ENCODE results near the gene CDCP2.

CDCP2 gene

DNA sequence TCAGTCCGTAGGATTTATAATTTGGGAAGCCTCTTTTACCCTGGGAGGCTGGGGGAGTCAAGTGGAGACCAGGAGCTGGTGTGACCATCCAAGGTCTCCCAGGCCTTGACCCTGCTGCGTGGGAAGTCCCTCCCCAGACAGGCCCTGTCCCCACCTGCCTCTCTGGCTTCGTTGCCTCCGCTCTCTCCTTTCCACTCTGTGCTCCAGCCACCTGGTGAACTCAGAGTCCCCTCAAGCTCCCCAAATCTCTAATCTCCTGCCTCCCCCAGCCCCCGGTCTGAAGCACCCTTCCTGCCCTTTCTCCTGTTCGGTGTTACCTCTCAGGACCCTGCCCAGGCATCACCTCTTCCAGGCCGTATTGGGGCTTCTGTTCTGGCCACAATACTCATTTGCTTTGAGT is 27.9 kb downstream of the CDCP2 start:
- Histone ChIP-seq H3K27me3 (ENCODE audit: insufficient read depth, poor library complexity, severe bottlenecking) (no peaks in the 10 kb centered on the region), H3K4me3 (replicated peaks; ENCODE audit: insufficient read depth, low read length) (no peak overlapping the region), H3K27ac (replicated peaks) (no peak overlapping the region)
- TF ChIP-seq, protein P1, sequence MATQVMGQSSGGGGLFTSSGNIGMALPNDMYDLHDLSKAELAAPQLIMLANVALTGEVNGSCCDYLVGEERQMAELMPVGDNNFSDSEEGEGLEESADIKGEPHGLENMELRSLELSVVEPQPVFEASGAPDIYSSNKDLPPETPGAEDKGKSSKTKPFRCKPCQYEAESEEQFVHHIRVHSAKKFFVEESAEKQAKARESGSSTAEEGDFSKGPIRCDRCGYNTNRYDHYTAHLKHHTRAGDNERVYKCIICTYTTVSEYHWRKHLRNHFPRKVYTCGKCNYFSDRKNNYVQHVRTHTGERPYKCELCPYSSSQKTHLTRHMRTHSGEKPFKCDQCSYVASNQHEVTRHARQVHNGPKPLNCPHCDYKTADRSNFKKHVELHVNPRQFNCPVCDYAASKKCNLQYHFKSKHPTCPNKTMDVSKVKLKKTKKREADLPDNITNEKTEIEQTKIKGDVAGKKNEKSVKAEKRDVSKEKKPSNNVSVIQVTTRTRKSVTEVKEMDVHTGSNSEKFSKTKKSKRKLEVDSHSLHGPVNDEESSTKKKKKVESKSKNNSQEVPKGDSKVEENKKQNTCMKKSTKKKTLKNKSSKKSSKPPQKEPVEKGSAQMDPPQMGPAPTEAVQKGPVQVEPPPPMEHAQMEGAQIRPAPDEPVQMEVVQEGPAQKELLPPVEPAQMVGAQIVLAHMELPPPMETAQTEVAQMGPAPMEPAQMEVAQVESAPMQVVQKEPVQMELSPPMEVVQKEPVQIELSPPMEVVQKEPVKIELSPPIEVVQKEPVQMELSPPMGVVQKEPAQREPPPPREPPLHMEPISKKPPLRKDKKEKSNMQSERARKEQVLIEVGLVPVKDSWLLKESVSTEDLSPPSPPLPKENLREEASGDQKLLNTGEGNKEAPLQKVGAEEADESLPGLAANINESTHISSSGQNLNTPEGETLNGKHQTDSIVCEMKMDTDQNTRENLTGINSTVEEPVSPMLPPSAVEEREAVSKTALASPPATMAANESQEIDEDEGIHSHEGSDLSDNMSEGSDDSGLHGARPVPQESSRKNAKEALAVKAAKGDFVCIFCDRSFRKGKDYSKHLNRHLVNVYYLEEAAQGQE (IDR thresholded peaks at IDR 0.05; ENCODE audit: insufficient replicate concordance, low read depth): no peak
- TF ChIP-seq GABPA (IDR thresholded peaks at IDR 0.05; ENCODE audit: low read depth) (no peak), POLR2AphosphoS5 (IDR thresholded peaks at IDR 0.05; ENCODE audit: low read depth) (no peak), SPI1 (IDR thresholded peaks at IDR 0.05; ENCODE audit: borderline replicate concordance, low read depth) (no peak)
- TF ChIP-seq, protein P2, sequence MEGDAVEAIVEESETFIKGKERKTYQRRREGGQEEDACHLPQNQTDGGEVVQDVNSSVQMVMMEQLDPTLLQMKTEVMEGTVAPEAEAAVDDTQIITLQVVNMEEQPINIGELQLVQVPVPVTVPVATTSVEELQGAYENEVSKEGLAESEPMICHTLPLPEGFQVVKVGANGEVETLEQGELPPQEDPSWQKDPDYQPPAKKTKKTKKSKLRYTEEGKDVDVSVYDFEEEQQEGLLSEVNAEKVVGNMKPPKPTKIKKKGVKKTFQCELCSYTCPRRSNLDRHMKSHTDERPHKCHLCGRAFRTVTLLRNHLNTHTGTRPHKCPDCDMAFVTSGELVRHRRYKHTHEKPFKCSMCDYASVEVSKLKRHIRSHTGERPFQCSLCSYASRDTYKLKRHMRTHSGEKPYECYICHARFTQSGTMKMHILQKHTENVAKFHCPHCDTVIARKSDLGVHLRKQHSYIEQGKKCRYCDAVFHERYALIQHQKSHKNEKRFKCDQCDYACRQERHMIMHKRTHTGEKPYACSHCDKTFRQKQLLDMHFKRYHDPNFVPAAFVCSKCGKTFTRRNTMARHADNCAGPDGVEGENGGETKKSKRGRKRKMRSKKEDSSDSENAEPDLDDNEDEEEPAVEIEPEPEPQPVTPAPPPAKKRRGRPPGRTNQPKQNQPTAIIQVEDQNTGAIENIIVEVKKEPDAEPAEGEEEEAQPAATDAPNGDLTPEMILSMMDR (IDR thresholded peaks at IDR 0.05; ENCODE audit: insufficient read depth, low read length): no peak
- no peak for DNase-seq (ENCODE audit: low read depth in 1 of 2, low spot score in 1 of 2)

DNA sequence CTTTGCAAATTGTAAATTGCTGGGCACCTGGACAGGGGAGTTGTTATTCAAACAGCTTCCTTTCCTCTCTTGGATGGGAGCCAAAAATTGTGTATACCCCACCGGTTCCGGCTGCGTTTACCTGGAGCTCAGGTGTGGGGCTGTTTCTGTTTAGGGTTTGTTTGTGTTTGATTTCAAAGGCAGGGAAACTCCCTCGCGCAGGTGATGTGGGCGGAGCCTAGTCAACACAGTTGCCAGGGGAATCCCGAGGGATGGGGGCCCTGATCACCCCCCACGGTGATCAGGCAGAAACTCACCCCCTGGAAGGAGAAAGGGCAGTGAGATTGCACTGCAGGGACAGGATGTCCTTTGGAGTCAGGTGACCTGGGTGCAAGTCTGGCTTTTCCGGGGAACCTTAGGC is 28.3 kb downstream of the CDCP2 start:
- no peak overlapping the region for H3K4me3 ChIP-seq (replicated peaks; ENCODE audit: insufficient read depth, low read length)
- TF ChIP-seq GABPA (IDR thresholded peaks at IDR 0.05; ENCODE audit: low read depth) (no peak), SPI1 (IDR thresholded peaks at IDR 0.05; ENCODE audit: borderline replicate concordance, low read depth) (no peak), POLR2AphosphoS5 (IDR thresholded peaks at IDR 0.05; ENCODE audit: low read depth) (no peak)
- TF ChIP-seq, protein P1 (IDR thresholded peaks at IDR 0.05; ENCODE audit: insufficient replicate concordance, low read depth): no peak
- TF ChIP-seq, protein P2 (IDR thresholded peaks at IDR 0.05; ENCODE audit: insufficient read depth, low read length): no peak
- H3K27ac ChIP-seq (replicated peaks): no peak overlapping the region
- DNase-seq (ENCODE audit: low read depth in 1 of 2, low spot score in 1 of 2): no peak
- no peaks in the 10 kb centered on the region for H3K27me3 ChIP-seq (ENCODE audit: insufficient read depth, poor library complexity, severe bottlenecking)

DNA sequence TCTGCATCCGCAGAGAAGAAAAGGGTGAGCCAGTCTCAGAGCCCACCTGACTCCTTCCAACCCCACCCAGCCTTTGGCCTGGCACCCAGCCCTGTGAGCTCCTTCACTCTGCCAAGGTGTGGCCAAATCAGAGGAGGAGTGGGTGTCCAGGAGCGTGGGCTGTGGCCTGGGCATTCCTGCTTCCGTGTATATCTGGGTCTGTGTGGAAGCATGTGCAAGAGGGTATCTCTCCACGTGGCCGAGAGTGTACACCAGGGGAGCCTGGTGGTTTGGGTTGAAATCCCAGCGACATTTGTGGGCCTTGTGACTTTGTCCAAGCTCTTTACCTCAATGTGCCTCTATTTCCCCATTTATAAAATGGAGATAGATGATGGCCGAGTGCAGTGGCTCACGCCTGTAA is 29.8 kb downstream of the CDCP2 start:
- TF ChIP-seq POLR2AphosphoS5 (IDR thresholded peaks at IDR 0.05; ENCODE audit: low read depth): no peak
- TF ChIP-seq SPI1 (IDR thresholded peaks at IDR 0.05; ENCODE audit: borderline replicate concordance, low read depth): no peak
- TF ChIP-seq, protein P2 (IDR thresholded peaks at IDR 0.05; ENCODE audit: insufficient read depth, low read length): no peak
- TF ChIP-seq, protein P1 (IDR thresholded peaks at IDR 0.05; ENCODE audit: insufficient replicate concordance, low read depth): no peak
- TF ChIP-seq GABPA (IDR thresholded peaks at IDR 0.05; ENCODE audit: low read depth): no peak
- no peak overlapping the region for H3K27ac ChIP-seq (replicated peaks)
- DNase-seq (ENCODE audit: low read depth in 1 of 2, low spot score in 1 of 2): no peak

More for the DNA sequence above, 29.8 kb downstream of the CDCP2 start:
- Histone ChIP-seq H3K27me3 (ENCODE audit: insufficient read depth, poor library complexity, severe bottlenecking) (no peaks in the 10 kb centered on the region), H3K4me3 (replicated peaks; ENCODE audit: insufficient read depth, low read length) (no peak overlapping the region)
